Nephron (organoid): ENCODE data around the gene IGSF23.

Source experiments
- H3K27ac Mint-ChIP-seq, 3 experiments: 2 replicates each; pipeline ENCODE4 v1.8.0; 2020; ENCODE audit warnings: mixed read lengths in 3 of 3, mild to moderate bottlenecking in 2 of 3, moderate library complexity in 1 of 3
- H3K27me3 Mint-ChIP-seq: 2 replicates; pipeline ENCODE4 v1.8.0; 2021; ENCODE audit warnings: low read depth, mild to moderate bottlenecking, moderate library complexity, mixed read lengths
- H3K36me3 Mint-ChIP-seq: 2 replicates; pipeline ENCODE4 v1.8.0; 2020; ENCODE audit warnings: low read depth, mixed read lengths
- H3K4me1 Mint-ChIP-seq: 2 replicates; pipeline ENCODE4 v1.8.0; 2020; ENCODE audit warnings: mixed read lengths
- H3K4me3 Mint-ChIP-seq, 3 experiments: 2 replicates each; pipeline ENCODE4 v1.8.0; 2020; ENCODE audit warnings: mild to moderate bottlenecking in 3 of 3, mixed read lengths in 3 of 3, moderate library complexity in 2 of 3
- H3K9me3 Mint-ChIP-seq: 2 replicates; pipeline ENCODE4 v1.8.0; 2020; ENCODE audit warnings: mixed read lengths
- TF ChIP-seq, protein P1 (sequence below), 3 experiments: fragments of 200-600 bp; sonication (generic); IDR thresholded peaks; one replicate each; pipeline ENCODE4 v1.5.0; 2021; ENCODE audit warnings: antibody characterized with exemption in 3 of 3; ENCODE audit not compliant: unreplicated experiment in 3 of 3

Gene IGSF23

GRCh38 chr19:44643605-44644401 is 30.4 kb downstream of the IGSF23 start, which contains the start of gene PVR:
Gene PVR (plus strand): TSS chr19:44643910. CDS start chr19:44644097, 187 bp downstream.
- Mint-ChIP-seq H3K27ac (peak within 1 kb of the TSS; percentile 15 to 83 (median 42)), H3K27me3 (peaks cover 8% of the 10 kb centered on the region), H3K36me3 (peaks cover 4% of the 10 kb centered on the region), H3K4me1 (peaks cover 21% of the 10 kb centered on the region), H3K9me3 (no peaks in the 10 kb centered on the region), H3K4me3 (peak within 1 kb of the TSS; percentile 89 to 92 (median 92))
- TF ChIP-seq, protein P1, sequence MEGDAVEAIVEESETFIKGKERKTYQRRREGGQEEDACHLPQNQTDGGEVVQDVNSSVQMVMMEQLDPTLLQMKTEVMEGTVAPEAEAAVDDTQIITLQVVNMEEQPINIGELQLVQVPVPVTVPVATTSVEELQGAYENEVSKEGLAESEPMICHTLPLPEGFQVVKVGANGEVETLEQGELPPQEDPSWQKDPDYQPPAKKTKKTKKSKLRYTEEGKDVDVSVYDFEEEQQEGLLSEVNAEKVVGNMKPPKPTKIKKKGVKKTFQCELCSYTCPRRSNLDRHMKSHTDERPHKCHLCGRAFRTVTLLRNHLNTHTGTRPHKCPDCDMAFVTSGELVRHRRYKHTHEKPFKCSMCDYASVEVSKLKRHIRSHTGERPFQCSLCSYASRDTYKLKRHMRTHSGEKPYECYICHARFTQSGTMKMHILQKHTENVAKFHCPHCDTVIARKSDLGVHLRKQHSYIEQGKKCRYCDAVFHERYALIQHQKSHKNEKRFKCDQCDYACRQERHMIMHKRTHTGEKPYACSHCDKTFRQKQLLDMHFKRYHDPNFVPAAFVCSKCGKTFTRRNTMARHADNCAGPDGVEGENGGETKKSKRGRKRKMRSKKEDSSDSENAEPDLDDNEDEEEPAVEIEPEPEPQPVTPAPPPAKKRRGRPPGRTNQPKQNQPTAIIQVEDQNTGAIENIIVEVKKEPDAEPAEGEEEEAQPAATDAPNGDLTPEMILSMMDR (IDR thresholded peaks at IDR 0.05; ENCODE audit: unreplicated experiment in 3 of 3), result no peak

DNA sequence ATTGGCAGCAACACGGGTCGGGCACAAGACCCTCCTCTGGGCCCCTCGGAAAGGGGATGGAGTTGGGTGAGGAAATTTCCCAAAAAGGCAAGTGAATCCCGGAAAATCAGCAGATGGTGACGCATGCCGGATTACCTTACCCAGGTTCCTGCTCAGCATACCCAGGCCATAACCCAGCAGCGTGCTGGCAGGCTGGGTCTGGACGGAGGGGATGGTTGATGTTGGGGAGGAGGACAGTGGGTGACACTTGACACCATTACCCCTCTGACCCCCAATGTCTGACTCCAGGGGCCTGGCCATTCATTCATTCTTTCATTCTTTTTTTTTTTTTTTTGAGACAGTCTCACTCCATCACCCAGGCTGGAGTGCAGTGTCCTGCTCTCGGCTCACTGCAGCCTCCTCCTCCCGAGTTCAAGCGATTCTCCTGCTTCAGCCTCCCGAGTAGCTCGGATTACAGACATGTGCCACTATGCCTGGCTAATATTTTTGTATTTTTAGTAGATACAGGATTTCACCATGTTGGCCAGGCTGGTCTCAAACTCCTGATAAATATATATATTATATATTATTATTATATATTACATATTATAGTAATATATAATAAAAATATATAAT is 31.1 kb downstream of the IGSF23 start:
- peaks cover 17% of the 10 kb centered on the region for H3K4me1 Mint-ChIP-seq
- H3K27ac Mint-ChIP-seq, result peak overlapping the region; percentile 15 to 83 (median 42)
- H3K9me3 Mint-ChIP-seq, result no peaks in the 10 kb centered on the region
- peaks cover 5% of the 10 kb centered on the region for H3K36me3 Mint-ChIP-seq
- H3K27me3 Mint-ChIP-seq, result peaks cover 8% of the 10 kb centered on the region
- TF ChIP-seq, protein P1 (IDR thresholded peaks at IDR 0.05; ENCODE audit: unreplicated experiment in 3 of 3), result no peak
- peak overlapping the region; percentile 89 to 92 (median 92) for H3K4me3 Mint-ChIP-seq

DNA sequence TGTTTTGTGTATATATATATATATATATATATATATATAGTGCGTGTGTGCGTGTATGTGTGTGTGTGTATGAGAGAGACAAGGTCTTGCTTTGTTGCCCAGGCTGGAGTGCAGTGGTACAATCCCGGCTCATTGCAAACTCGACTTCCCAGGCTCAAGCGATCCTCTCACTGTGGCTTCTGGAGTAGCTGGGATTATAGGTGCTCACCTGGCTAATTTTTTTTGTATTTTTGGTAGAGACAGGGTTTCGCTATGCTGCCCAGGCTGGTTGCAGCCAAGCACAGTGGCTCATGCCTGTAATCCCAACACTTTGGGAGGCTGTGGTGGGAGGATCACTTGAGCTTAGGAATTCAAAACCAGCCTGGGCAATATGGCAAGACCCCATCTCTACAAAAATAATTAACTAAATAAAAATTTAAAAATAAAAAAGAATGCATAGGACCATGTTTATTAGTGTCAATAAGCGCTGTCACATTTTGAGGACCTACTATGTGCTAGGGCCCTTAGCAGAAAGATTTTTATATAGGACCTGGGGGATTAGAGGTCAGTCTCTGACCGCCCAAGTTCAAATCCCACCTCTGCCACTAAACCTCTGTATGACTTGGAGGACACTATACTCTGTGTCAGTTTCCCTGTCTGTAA is 32.2 kb downstream of the IGSF23 start:
- Mint-ChIP-seq H3K27me3 (peaks cover 3% of the 10 kb centered on the region), H3K36me3 (peaks cover 13% of the 10 kb centered on the region), H3K4me1 (peaks cover 11% of the 10 kb centered on the region), H3K9me3 (no peaks in the 10 kb centered on the region), H3K4me3 (peak overlapping the region in 2 of 3 experiments; percentile 43 to 59), H3K27ac (no peak overlapping the region)
- TF ChIP-seq, protein P1 (IDR thresholded peaks at IDR 0.05; ENCODE audit: unreplicated experiment in 3 of 3), result no peak

DNA sequence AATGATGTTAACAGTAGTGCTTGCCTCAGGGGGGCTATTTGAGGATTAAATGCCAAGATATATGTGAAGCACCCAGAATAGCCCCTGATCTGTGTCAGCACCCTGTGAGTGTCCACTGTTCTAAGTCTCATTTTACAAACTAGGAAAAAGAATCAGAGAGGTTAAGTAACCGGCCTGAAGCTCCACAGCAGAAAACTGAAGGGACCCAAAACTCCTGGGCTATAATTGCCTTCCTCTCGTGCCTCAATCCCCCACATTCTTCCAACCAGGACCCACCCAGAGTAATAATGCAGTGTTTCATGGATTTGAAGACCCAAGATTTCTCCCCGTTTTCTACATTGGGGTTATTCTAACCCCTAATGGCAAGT is 32.7 kb downstream of the IGSF23 start:
- Mint-ChIP-seq H3K36me3 (peaks cover 15% of the 10 kb centered on the region), H3K27ac (no peak overlapping the region)

DNA sequence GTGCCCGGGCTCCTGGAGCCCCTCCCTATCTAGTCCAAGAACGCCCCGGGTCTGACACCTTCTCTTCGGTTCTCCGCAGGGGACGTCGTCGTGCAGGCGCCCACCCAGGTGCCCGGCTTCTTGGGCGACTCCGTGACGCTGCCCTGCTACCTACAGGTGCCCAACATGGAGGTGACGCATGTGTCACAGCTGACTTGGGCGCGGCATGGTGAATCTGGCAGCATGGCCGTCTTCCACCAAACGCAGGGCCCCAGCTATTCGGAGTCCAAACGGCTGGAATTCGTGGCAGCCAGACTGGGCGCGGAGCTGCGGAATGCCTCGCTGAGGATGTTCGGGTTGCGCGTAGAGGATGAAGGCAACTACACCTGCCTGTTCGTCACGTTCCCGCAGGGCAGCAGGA is 33.8 kb downstream of the IGSF23 start:
- Mint-ChIP-seq H3K36me3 (peaks cover 23% of the 10 kb centered on the region), H3K27me3 (no peaks in the 10 kb centered on the region), H3K9me3 (no peaks in the 10 kb centered on the region), H3K4me1 (peaks cover 11% of the 10 kb centered on the region), H3K27ac (no peak overlapping the region), H3K4me3 (no peak overlapping the region)
- TF ChIP-seq, protein P1 (IDR thresholded peaks at IDR 0.05; ENCODE audit: unreplicated experiment in 3 of 3), result no peak

More for the DNA sequence above, 32.7 kb downstream of the IGSF23 start:
- no peaks in the 10 kb centered on the region for H3K9me3 Mint-ChIP-seq
- TF ChIP-seq, protein P1 (IDR thresholded peaks at IDR 0.05; ENCODE audit: unreplicated experiment in 3 of 3), result no peak
- H3K27me3 Mint-ChIP-seq, result peaks cover 3% of the 10 kb centered on the region
- H3K4me1 Mint-ChIP-seq, result peaks cover 11% of the 10 kb centered on the region
- H3K4me3 Mint-ChIP-seq, result peak overlapping the region in 2 of 3 experiments; percentile 34 to 48
